WI38 (cell line): ENCODE data around the gene LIG3.

Experiments
- H3K4me3 ChIP-seq: 2 replicates; pipeline ENCODE4 v1.5.1; 2011; ENCODE audit warnings: low read depth, mild to moderate bottlenecking, control low read depth, low read length
- CTCF ChIP-seq: IDR thresholded peaks from 2 replicates; pipeline ENCODE4 v1.5.1; 2012; ENCODE audit warnings: low read depth, mild to moderate bottlenecking, control low read depth, low read length

LIG3 gene

GRCh38 chr17:35046245-35046644 is 65.9 kb downstream of the LIG3 start:
- no peak overlapping the region for H3K4me3 ChIP-seq
- TF ChIP-seq CTCF, result no peak

DNA sequence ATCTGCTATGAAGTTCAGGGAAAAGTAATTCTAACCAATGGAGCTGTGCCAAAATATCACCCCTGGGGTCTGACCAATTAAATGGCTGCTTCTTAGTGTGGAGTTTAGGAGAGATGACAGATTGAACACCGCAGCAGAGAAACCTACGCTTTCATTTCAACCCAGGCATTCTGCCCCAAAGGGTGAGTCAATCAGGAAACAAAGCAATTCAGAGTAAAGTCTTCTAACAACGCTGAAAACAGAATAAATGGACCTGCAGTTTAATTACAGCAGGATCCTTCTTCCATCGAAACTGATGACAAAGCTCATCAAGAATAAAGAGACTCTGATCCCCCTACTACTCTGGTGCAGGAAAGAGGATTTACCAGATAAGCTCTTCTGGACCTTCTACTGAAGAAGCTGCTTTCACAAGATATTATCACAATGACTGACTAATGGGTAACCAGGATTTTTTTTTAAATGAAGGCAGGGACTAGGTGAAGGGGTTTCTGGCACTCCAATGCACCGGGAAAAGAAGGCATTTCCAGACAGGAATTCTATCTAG is 66.5 kb downstream of the LIG3 start:
- H3K4me3 ChIP-seq, result no peak overlapping the region

GRCh38 chr17:35048685-35049379 is 68.5 kb downstream of the LIG3 start:
- no peak for TF ChIP-seq CTCF
- no peak overlapping the region for H3K4me3 ChIP-seq

More for the DNA sequence above, 66.5 kb downstream of the LIG3 start:
- no peak for TF ChIP-seq CTCF

- TF ChIP-seq CTCF, result no peak
These were observed 69.9 kb downstream of the LIG3 start for GRCh38 chr17:35050170-35050569.

DNA sequence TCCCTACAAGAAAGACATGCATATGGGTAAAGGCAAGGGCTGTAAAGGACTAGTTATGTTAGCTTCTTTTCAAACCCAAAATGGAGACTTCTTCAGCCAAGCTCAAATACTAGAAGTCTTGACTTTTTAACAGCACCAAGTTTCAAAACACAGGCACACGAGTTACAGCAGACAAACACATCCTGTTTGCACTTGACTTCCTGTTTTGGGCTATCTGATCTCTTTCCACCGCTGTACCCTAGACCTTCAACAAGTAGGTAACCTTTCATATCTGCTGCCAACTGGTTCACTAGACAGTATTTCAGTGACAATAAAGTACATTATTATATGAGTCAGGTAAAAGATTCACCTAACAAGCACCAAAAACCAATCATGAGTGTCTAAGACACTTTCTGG is 70.9 kb downstream of the LIG3 start:
- H3K4me3 ChIP-seq, result no peak overlapping the region
- no peak for TF ChIP-seq CTCF

More at GRCh38 chr17:35050170-35050569, 69.9 kb downstream of the LIG3 start:
- H3K4me3 ChIP-seq, result no peak overlapping the region

DNA sequence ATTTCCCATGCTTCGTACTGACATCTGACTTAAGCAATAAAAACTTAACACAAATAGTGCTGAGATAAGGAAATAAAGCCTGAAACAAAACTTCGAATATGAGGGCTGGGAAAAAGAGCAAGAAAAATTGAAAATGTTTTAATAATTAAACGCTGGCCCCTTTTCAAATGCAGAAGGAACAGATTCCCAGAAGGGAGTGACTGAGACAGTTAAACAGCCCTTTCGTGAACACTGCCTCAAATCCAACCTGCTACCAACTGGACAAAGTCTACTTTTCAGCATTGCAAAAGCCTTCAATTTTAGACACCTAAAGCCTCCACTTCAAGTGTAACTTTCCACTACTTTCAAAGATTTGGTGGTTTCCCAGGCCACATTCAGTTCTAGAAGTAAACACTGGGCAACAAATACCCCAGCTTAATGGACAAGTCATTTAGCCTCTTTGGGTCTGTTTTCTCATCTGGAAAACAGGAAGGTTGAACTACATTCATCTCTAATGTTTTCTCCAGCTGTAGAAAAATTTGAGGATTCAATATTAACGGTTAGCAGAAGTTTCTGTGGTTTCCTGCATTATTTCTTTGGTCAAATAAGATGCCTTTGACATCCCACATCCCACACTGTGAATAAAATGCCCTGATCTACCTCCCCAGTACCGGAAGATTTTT is 71.4 kb downstream of the LIG3 start:
- no peak for TF ChIP-seq CTCF
- no peak overlapping the region for H3K4me3 ChIP-seq

GRCh38 chr17:35052241-35052610 is 71.9 kb downstream of the LIG3 start:
- no peak overlapping the region for H3K4me3 ChIP-seq
- TF ChIP-seq CTCF, result no peak
